Measurements from ENCODE around the gene NELL2.

DNA sequence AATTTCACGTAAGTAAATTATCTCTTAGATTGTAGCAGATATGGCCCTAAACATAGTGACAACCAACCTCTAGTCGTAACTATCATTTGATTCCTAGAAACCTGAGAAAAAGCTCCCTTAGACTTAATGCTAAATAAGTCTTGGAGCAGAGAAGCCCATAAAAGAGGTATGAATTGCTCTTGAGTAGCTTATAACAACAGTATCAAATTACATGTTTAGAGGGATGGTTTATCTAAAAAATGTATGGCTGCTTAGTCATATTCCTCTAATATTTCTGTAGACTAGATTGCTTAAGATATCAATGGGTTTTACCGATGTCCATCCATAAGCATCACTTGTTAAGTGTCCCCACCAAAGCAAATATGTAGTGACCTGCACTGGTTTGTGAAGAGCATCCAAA lies 259.7 kb downstream of the NELL2 start:
- TF ChIP-seq EZH2phosphoT487 (IDR thresholded peaks at IDR 0.05; ENCODE audit: insufficient read depth, low read depth) (no peak), EZH2 (IDR thresholded peaks at IDR 0.05; ENCODE audit: insufficient read depth, poor library complexity, severe bottlenecking) (no peak)
